Measurements from ENCODE around the gene CCDC187. TPM values are rescaled to one million over a fixed set of nuclear protein-coding genes. Genes with fewer than 3 reads are reported as not detected.

CCDC187 gene
- total RNA-seq, 2 donors from 2014 or later: 1.2 TPM; not detected in 1

GRCh38 chr9:136339173-136339957 is 35.5 kb upstream of the CCDC187 start:
- H3K27me3 ChIP-seq (replicated peaks; ENCODE audit: insufficient read depth): no peaks in the 10 kb centered on the region
- peak; percentile 51 for DNase-seq (ENCODE audit: low spot score)
- H3K9me3 ChIP-seq: no peaks in the 10 kb centered on the region
- H3K27ac ChIP-seq: no peak overlapping the region
- H3K4me1 ChIP-seq (replicated peaks): no peaks in the 10 kb centered on the region
- intact Hi-C loops (cut with DNase I): no loop called here
- 75% methylated on average over 32 of the region's 32 CpGs for WGBS
- peaks cover 0 to 5% of the 10 kb centered on the region in 2 donors for H3K36me3 ChIP-seq
- H3K4me3 ChIP-seq: no peak overlapping the region
- peak; percentile 58 for TF ChIP-seq POLR2AphosphoS5 (IDR thresholded peaks at IDR 0.05)
- peak; percentile 54 to 88 (median 79) for TF ChIP-seq CTCF (IDR thresholded peaks at IDR 0.05)
- TF ChIP-seq POLR2A (IDR thresholded peaks at IDR 0.05): no peak

GRCh38 chr9:136338511-136338910 is 34.6 kb upstream of the CCDC187 start:
- H3K27ac ChIP-seq: no peak overlapping the region
- intact Hi-C loops (cut with DNase I): no loop called here
- H3K36me3 ChIP-seq: peaks cover 0 to 5% of the 10 kb centered on the region in 2 donors
- H3K4me3 ChIP-seq: no peak overlapping the region
- H3K27me3 ChIP-seq (replicated peaks; ENCODE audit: insufficient read depth): no peaks in the 10 kb centered on the region
- no peaks in the 10 kb centered on the region for H3K9me3 ChIP-seq
- no peak for DNase-seq (ENCODE audit: low spot score)
- H3K4me1 ChIP-seq (replicated peaks): no peaks in the 10 kb centered on the region
- TF ChIP-seq POLR2AphosphoS5 (IDR thresholded peaks at IDR 0.05): no peak
- TF ChIP-seq CTCF (IDR thresholded peaks at IDR 0.05): no peak
- TF ChIP-seq POLR2A (IDR thresholded peaks at IDR 0.05): no peak
- 100% methylated on average over 3 of the region's 25 CpGs for WGBS

GRCh38 chr9:136337416-136338395 is 33.8 kb upstream of the CCDC187 start:
- WGBS: 86% methylated on average over 43 of the region's 43 CpGs
- H3K27me3 ChIP-seq (replicated peaks; ENCODE audit: insufficient read depth): no peaks in the 10 kb centered on the region
- H3K4me3 ChIP-seq: no peak overlapping the region
- intact Hi-C loops (cut with DNase I): no loop called here
- H3K36me3 ChIP-seq: peaks cover 0 to 5% of the 10 kb centered on the region in 2 donors
- H3K9me3 ChIP-seq: no peaks in the 10 kb centered on the region
- H3K4me1 ChIP-seq (replicated peaks): no peaks in the 10 kb centered on the region
- no peak for DNase-seq (ENCODE audit: low spot score)
- TF ChIP-seq POLR2A (IDR thresholded peaks at IDR 0.05) (no peak), POLR2AphosphoS5 (IDR thresholded peaks at IDR 0.05) (no peak), CTCF (IDR thresholded peaks at IDR 0.05) (no peak)
- H3K27ac ChIP-seq: no peak overlapping the region

- DNase-seq (ENCODE audit: low spot score): no peak
- H3K9me3 ChIP-seq: no peaks in the 10 kb centered on the region
These were observed 33.0 kb upstream of the CCDC187 start for GRCh38 chr9:136336881-136337280.

More at GRCh38 chr9:136336881-136337280, 33.0 kb upstream of the CCDC187 start:
- TF ChIP-seq CTCF (IDR thresholded peaks at IDR 0.05) (no peak), POLR2A (IDR thresholded peaks at IDR 0.05) (no peak), POLR2AphosphoS5 (IDR thresholded peaks at IDR 0.05) (no peak)
- no peaks in the 10 kb centered on the region for H3K4me1 ChIP-seq (replicated peaks)
- intact Hi-C loops (cut with DNase I): no loop called here
- no peak overlapping the region for H3K4me3 ChIP-seq
- peaks cover 0 to 5% of the 10 kb centered on the region in 2 donors for H3K36me3 ChIP-seq
- 93% methylated on average over 23 of the region's 23 CpGs for whole genome bisulfite sequencing
- H3K27ac ChIP-seq: no peak overlapping the region
- no peaks in the 10 kb centered on the region for H3K27me3 ChIP-seq (replicated peaks; ENCODE audit: insufficient read depth)
